Eye (tissue), 1 donor: ENCODE results near the gene CD320.
A peak's percentile ranks its signal among the peaks of the same experiment; 100 is the strongest.
"Not testable (repeated sequence)": the region's sequence is repeated elsewhere in the genome, so short reads cannot be mapped to it uniquely, and the experiment has no call there.

Experiments used
- DNase-seq: peaks from one replicate; pipeline ENCODE4 v3.0.0-alpha.2; 2015

Gene CD320

DNA sequence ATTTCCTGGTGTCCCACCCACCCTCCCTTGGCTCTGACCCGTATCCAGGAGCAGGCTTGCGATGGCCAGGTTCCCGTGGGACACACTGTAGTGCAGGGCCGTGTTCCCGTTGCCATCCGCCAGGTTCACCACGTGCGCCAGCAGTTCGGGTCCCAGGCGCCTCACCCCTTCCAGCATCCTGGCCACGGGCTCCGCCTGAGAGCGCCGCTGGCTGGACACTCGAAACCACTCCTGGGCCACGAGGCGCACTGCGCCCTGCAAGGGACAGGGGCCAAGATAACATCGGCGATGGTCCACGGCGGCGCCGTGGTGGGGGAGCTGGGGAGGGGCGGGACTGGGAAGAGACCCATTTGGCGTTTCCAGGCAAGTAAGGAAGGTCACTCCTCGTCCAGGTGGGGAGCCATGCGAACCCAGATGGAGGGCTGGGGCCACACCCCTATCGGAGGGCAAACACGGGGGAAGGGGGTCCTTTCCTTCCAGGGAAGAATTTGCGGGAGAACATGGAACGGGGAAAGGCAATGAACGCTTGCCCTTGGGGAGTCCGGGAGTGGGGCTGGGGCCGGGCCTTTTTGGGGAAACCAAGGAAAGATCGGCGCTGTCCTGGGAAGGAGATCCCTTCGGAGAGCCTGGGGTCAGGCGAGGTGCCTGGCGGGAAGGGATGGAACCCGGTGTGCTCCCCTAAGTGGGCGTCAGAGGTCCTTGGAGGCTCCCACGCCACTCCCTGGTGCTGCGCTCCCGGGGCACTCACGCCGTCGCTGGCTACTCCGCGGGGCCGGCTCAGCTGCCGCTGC lies 25.0 kb upstream of the CD320 start:
- DNase-seq, result no peak

- DNase-seq, result no peak
These were observed 23.2 kb upstream of the CD320 start for GRCh38 chr19:8331263-8331845.

GRCh38 chr19:8329996-8330395 lies 21.8 kb upstream of the CD320 start:
- DNase-seq, result no peak

GRCh38 chr19:8325454-8325853 lies 17.3 kb upstream of the CD320 start:
- no peak for DNase-seq

GRCh38 chr19:8324186-8325050 lies 16.3 kb upstream of the CD320 start:
- no peak for DNase-seq

GRCh38 chr19:8323781-8324185 lies 15.6 kb upstream of the CD320 start:
- DNase-seq, result no peak

DNA sequence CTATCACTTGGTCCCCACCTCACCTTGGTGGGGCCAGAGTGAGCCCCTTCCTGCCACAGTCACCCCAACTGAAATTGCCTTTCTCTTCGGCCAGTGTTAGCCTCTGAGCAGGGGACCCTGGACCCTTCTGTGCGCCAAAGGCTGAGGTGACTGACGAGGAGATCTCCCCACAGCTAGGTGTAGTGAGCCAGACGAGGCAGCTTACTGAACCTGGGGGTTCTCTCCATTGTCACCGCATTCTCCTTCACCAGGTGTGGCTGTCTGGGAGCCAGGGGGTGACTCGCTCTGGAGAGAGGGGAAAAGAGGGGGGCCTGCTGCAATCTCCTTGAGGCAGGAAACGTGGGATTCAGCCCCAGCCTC lies 14.5 kb upstream of the CD320 start:
- no peak for DNase-seq

GRCh38 chr19:8321986-8322637 lies 14.0 kb upstream of the CD320 start:
- no peak for DNase-seq

DNA sequence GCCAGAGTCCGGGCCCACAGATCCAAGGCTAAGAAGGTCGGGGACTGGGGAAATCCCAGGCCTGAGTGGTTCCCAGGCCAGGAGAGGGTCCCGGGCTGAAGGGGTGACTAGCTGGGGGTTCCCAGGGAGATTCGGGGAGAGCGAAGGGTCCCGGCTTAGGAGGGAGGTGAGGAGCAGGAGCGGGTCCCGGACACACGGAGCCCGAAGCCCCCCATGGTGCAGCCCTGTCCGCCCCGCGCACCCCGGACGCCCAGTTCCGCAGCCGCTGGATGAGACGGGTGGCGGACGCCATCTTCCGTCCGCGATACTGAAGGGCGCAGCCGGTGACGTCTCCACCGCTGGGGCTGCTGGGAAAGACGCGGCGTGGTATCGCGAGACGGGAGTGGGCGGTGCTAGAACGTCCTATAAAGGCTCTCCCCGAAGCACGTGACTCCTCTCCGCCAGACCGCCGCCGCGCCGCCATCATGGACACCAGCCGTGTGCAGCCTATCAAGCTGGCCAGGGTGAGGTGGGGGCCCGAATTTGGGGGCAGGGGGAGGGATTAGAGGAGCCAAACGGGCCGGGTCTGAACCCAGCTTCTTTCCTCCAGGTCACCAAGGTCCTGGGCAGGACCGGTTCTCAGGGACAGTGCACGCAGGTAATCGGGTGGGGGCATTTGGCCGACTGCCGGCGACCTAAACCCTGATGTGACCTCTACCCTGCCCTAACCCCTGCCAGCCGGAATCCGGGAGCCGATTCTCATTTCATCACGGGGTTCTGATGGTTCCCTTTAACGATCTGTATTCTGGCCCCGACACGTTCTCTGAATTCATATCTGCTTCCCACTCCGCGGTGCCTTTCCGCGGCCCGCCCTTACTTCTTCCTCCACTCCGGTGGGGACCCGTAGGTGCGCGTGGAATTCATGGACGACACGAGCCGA lies 13.2 kb upstream of the CD320 start, which contains the start of the genes NDUFA7 and RPS28:
NDUFA7 (minus strand) TSS at position 309 of the 919 bp plus-strand sequence; CDS start at position 292, 17 bp downstream.
RPS28 (plus strand) TSS at position 430 of the 919 bp plus-strand sequence; CDS start at position 465, 35 bp downstream.
- DNase-seq, result peak; percentile 99

- DNase-seq, result no peak
These were observed 12.5 kb upstream of the CD320 start for GRCh38 chr19:8320564-8321066.

- DNase-seq, result no peak
These were observed 11.8 kb upstream of the CD320 start for GRCh38 chr19:8319807-8320520.

GRCh38 chr19:8318835-8319234 lies 10.7 kb upstream of the CD320 start:
- DNase-seq, result not testable (repeated sequence)

DNA sequence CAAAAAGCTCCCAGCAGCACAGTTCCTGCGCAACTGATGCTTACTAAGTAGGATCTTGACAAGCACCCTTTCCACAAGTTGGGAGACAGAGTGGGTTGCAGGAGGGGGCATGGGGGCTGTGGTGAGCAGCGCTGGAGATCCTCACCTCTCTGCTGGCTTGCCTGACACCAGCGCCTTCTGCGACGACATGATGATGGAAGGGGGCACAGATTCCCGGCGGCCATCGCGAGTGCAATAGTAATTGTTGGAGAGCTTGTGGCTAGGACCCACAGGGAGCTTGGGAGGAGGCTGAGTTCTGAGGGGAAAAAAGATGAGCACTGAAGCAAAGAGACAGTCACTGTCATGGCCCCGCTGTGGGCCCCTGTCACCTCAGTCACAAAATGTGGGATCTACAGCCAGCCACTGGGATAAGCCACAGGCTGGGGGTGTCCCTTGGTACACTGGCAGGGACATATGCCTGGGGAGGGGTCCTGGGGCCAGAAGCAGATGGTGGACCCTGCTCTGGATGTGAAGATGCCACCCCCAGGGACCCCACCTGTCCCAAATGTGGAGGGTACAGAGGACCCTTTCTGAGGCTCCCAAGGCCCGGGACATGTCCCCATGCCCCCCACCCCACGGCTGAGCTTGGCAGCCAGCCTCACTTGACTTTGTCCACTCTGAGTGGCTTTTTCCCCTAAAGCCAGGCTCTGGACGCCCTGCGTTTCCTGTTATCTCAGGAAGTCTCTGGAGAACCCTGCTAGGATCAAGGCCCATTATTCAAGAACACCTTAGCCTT lies 8.4 kb upstream of the CD320 start:
- no peak for DNase-seq

DNA sequence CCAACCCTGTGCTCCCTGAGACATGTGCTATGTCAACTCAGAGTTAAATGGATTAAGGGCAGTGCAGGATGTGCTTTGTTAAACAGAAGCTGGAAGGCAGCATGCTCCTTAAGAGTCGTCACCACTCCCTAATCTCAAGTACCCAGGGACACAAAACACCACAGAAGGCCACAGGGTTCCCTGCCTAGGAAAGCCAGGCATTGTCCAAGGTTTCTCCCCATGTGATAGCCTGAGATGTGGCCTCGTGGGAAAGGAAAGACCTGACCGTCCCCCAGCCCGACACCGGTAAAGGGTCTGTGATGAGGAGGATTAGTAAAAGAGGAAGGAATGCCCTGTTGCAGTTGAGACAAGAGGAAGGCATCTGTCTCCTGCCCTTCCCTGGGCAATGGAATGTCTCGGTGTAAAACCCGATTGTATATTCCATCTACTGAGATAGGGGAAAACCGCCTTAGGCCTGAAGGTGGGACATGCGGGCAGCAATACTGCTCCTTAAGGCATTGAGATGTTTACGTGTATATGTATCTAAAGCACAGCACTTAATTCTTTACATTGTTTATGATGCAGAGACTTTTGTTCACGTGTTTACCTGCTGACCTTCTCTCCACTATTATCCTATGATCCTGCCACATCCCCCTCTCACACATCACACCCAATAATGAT lies 7.0 kb upstream of the CD320 start:
- not testable (repeated sequence) for DNase-seq

DNA sequence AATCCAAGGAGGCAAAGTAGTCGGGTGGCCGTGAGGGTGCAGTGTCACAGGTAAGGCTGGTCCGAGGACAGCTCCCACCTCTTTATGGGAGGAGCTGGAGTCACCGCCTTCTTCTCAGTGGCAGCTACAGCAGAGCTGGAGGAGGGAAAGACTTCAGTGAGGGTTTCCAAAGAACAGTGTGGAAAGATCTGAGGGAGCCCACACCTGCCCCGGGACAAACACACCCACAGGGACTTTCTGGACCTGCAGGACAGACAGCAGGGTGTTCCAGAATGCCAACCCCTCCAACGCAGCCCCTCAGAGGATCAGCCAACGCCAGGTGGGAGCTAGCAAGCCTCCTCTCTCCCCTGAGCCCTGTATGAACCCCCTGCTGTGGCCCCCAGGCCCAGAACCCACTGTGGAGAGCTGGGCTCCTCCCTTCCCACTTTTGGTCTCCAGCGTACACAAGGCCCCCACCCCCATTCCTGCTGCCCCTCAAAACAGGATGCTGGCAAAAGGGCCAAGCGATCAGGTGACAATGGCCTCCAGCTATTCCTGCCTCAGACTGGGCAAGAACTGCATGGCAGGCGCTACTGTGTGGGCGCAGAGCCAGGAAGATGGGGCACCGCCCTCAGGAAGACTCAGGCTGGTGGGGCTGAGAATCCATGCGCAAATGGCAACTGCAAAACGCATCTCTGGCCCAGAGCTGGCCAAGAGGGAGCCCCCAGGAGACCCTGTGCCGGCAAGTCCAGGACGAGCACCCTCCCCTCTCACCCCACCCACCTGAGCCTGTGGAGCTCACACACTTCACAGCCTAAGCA lies 3.5 kb upstream of the CD320 start:
- no peak for DNase-seq

DNA sequence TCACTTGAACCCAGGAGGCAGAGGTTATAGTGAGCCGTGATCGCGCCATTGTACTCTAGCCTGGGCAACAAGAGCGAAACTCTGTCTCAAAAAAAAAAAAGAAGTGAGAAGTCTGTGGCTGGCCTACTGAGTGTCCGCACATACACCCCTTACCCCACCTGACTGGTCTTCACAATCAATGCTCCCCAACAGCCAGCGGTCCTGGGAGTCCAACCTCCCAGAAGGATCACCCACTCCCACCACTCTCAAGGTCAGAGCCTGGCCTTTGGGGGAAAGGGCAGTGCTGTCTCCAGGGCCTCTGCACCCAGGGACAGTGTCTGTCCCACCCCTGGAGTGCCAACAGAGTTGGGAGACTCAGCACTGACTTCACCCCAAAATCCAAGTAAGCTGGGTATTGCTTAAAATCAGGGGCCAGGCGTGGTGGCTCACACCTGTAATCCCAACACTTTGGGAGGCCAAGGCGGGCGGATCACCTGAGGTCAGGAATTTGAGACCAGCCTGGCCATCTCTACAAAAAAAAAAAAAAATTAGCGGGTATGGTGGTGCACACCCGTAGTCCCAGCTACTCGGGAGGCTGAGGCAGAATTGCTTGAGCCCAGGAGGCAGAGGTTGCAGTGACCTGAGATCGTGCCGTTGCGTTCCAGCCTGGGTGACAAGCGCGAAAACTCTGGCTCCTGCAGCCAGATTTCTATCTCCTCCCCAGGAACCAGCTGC lies 2.3 kb upstream of the CD320 start:
- no peak for DNase-seq

DNA sequence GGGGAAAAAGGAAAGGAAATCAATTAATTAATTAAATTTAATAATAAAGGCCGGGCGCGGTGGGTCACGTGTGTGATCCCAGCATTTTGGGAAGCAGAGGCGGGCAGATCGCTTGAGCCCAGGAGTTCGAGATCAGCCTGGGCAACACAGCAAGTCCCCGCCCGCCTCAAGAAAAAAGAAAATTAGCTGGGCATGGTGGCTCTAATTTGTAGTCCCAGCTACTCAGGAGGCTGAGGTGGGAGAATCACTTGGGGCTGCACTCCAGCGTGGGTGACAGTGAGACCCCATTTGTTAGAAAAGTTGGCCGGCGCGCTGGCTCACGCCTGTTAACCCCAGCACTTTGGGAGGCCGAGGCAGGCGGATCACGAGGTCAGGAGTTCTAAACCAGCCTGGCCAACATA lies 733 bp upstream of the CD320 start:
- DNase-seq, result no peak

DNA sequence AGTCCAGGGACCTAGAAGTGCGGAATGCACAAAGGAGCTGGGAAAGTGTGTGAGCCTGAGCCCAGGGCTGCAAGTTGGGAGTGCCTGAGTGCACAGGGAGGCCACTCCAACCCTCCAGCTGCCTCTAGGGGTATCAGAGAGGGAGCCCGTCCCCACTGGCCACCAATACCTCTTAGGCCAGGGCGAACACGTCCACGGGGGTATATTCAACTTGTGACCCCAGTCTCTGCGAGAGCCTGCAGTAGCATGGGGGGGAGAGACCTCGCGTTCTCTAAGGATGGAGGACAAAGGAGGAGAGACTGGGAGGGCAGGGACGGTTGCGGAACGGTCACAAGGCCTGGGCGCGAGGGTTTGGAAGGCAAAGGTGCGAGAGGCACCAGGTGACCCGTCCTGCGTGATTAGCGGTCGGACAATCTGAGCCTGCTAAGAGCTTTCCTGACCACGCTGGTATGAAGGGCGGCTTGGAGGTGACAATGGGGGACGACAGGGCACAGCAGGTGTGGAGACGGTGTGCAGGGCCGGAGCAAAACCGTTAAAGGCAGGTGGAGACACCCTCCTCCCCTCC lies 676 bp downstream of the CD320 start:
- DNase-seq, result no peak
